Kidney (tissue), 14 donors: ENCODE results near the gene PPARGC1A. TPM values are rescaled to one million over a fixed set of nuclear protein-coding genes. Genes with fewer than 3 reads are reported as not detected.

Experiments
- DNase-seq, 5 donors: peaks; one replicate each; pipeline ENCODE4 v3.0.0-alpha.2; 2013 to 2020
- FAIRE-seq: peaks from 2 replicates; lab custom pipeline; 2012; peaks lifted over from hg19 to GRCh38; lab: Jason Lieb, UNC
- H3K27ac ChIP-seq, 2 donors: one replicate each; pipeline ENCODE4 v1.7.0; 2013; ENCODE audit warnings: low read depth in 2 of 2, low read length in 2 of 2, inconsistent platforms in 1 of 2
- H3K27me3 ChIP-seq: one replicate; pipeline ENCODE4 v1.7.1; 2013; ENCODE audit warnings: low read length, inconsistent platforms; ENCODE audit not compliant: control insufficient read depth, insufficient read depth
- H3K36me3 ChIP-seq, 3 donors: one replicate each; pipeline versions ENCODE4 v1.7.0 to v1.7.1; 2013; ENCODE audit warnings: low read length in 3 of 3, control low read depth in 1 of 3, inconsistent platforms in 1 of 3; ENCODE audit not compliant: insufficient read depth in 3 of 3, control insufficient read depth in 2 of 3
- H3K4me1 ChIP-seq, 3 donors: one replicate each; pipeline versions ENCODE4 v1.7.0 to v1.7.1; 2013; ENCODE audit warnings: low read length in 3 of 3, inconsistent platforms in 1 of 3, low read depth in 1 of 3; ENCODE audit not compliant: control insufficient read depth in 2 of 3, insufficient read depth in 2 of 3
- H3K4me3 ChIP-seq, 3 donors: one replicate each; pipeline versions ENCODE4 v1.7.0 to v1.8.1; 2013; ENCODE audit warnings: low read length in 3 of 3, control low read depth in 1 of 3, inconsistent platforms in 1 of 3
- H3K9ac ChIP-seq, 3 donors: one replicate each; pipeline versions ENCODE4 v1.7.0 to v1.7.1; 2013; ENCODE audit warnings: low read length in 3 of 3, control low read depth in 1 of 3, inconsistent platforms in 1 of 3
- H3K9me3 ChIP-seq, 3 donors: one replicate each; pipeline versions ENCODE4 v1.7.0 to v1.7.1; 2013; ENCODE audit warnings: low read length in 3 of 3, control low read depth in 1 of 3, inconsistent platforms in 1 of 3; ENCODE audit not compliant: control insufficient read depth in 2 of 3, insufficient read depth in 1 of 3
- CTCF ChIP-seq: IDR thresholded peaks from 3 replicates; pipeline ENCODE4 v1.5.1; 2012; ENCODE audit warnings: mild to moderate bottlenecking, moderate library complexity, borderline replicate concordance; ENCODE audit not compliant: insufficient read depth; ENCODE audit errors: extremely low read depth
- intact Hi-C: fragments of 100-400 bp; cut with DNase I; formaldehyde crosslinking; loops from one replicate; pipeline ENCODE4 v1.11.1; 2022
- polyA plus RNA-seq: library from polyadenylated mRNA; stranded (reverse); fragments of 350-450 nt; fragmentation: Illumina TruSeq; extraction: RNeasy Lipid Tissue Mini Kit (QIAGEN cat#74804); gene quantifications from one replicate; pipeline ENCODE4 v1.2.3, GENCODE V29; 2014; ENCODE audit warnings: low read depth, low replicate concordance; ENCODE audit not compliant: insufficient read depth
- total RNA-seq: library from RNA; stranded (reverse); fragmentation: NEBNext Ultra II Directional; extraction: Animal tissue kit (Norgen Biotek cat#: 25700); gene quantifications from one replicate; pipeline ENCODE4 v1.2.1, GENCODE V29; 2021
- donor health status: control.
- donor health status: control.
- donor health status: control.
- donor health status: control.
- donor health status: control.
- donor health status: DM: yes; HTN: yes; CAD: no.
- donor health status: Normal renal cell carcinoma (clear cell type).

Gene PPARGC1A
- total and polyA plus RNA-seq, 2 donors from 2014 or later = 22.8 to 80.8 TPM

- Histone ChIP-seq H3K9ac (no peak overlapping the region), H3K36me3 (peaks cover 0 to 6% (median 0%) of the 10 kb centered on the region in 3 donors), H3K9me3 (no peaks in the 10 kb centered on the region), H3K27me3 (no peaks in the 10 kb centered on the region), H3K4me1 (peaks cover 0 to 34% (median 19%) of the 10 kb centered on the region in 3 donors), H3K27ac (peak overlapping the region in 1 of 2 donors; percentile 49), H3K4me3 (no peak overlapping the region)
- TF ChIP-seq CTCF = no peak
- DNase-seq (no peak), FAIRE-seq (no peak)
- intact Hi-C loops = no loop called here
These were observed 28.9 kb downstream of the PPARGC1A start for GRCh38 chr4:23860919-23861318.

GRCh38 chr4:23857367-23857959 lies 32.4 kb downstream of the PPARGC1A start:
- no peaks in the 10 kb centered on the region for H3K27me3 ChIP-seq
- H3K27ac ChIP-seq = peak overlapping the region in 1 of 2 donors; percentile 23
- FAIRE-seq (no peak), DNase-seq (peak in 2 of 5 donors; percentile 27 to 55)
- intact Hi-C loops = no loop called here
- H3K4me3 ChIP-seq = no peak overlapping the region
- H3K36me3 ChIP-seq = peaks cover 0 to 6% (median 0%) of the 10 kb centered on the region in 3 donors
- no peak for TF ChIP-seq CTCF
- no peaks in the 10 kb centered on the region for H3K9me3 ChIP-seq
- no peak overlapping the region for H3K9ac ChIP-seq
- peaks cover 0 to 22% (median 9%) of the 10 kb centered on the region in 3 donors for H3K4me1 ChIP-seq

GRCh38 chr4:23856630-23857029 lies 33.2 kb downstream of the PPARGC1A start:
- DNase-seq = peak in 1 of 5 donors; percentile 73
- intact Hi-C loops = no loop called here

More at GRCh38 chr4:23856630-23857029, 33.2 kb downstream of the PPARGC1A start:
- H3K4me3 ChIP-seq = no peak overlapping the region
- peaks cover 0 to 21% (median 9%) of the 10 kb centered on the region in 3 donors for H3K4me1 ChIP-seq
- peak overlapping the region in 1 of 2 donors; percentile 23 for H3K27ac ChIP-seq
- no peaks in the 10 kb centered on the region for H3K27me3 ChIP-seq
- no peaks in the 10 kb centered on the region for H3K9me3 ChIP-seq
- H3K9ac ChIP-seq = no peak overlapping the region
- TF ChIP-seq CTCF = no peak
- FAIRE-seq = peak; percentile 25
- peaks cover 0 to 6% (median 0%) of the 10 kb centered on the region in 3 donors for H3K36me3 ChIP-seq
